ENCODE results near the gene P2RY6. TPM values are rescaled to one million over a fixed set of nuclear protein-coding genes. Genes with fewer than 3 reads are reported as not detected.

The P2RY6 gene
- total RNA-seq, 1 donor from 2014 or later, result 3.7 TPM

DNA sequence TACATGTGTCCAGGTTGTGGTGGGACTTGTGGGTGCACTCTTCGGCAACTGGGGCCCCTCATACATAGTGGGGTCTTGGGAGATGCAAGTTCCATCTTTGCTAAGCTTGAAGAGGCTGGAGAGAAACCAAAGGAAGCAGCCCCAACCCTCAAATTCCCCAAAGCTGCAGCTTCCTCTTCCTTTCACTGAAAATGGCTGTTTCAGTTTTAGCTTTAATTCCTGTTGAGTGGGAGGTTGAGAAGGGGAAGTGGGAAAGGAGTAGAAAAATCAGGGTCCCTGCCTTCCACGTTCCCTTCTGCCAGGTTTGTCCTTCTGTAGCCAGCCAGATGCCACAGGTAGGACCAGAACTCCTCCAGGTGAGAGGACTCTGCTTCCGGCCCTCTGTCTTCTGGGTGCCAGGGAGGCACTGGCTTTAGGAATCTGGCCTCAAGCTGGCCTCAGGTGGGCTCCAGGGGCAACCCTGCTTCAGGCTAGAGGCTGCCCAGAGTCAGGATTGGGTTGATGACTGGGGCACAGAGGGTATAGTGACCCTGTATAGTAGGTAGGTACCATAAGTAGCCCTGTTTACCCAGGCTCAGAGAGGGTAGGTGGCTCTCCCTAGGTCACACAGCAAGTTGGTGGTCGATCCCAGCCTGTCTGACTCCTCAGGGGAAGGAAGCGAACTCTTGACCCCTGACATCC lies 16.2 kb downstream of the P2RY6 start:
- TF ChIP-seq, protein P1, sequence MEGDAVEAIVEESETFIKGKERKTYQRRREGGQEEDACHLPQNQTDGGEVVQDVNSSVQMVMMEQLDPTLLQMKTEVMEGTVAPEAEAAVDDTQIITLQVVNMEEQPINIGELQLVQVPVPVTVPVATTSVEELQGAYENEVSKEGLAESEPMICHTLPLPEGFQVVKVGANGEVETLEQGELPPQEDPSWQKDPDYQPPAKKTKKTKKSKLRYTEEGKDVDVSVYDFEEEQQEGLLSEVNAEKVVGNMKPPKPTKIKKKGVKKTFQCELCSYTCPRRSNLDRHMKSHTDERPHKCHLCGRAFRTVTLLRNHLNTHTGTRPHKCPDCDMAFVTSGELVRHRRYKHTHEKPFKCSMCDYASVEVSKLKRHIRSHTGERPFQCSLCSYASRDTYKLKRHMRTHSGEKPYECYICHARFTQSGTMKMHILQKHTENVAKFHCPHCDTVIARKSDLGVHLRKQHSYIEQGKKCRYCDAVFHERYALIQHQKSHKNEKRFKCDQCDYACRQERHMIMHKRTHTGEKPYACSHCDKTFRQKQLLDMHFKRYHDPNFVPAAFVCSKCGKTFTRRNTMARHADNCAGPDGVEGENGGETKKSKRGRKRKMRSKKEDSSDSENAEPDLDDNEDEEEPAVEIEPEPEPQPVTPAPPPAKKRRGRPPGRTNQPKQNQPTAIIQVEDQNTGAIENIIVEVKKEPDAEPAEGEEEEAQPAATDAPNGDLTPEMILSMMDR (conservative IDR thresholded peaks at IDR 0.05; ENCODE audit: low read depth, low read length), result no peak
- no peak for DNase-seq (ENCODE audit: low read depth)
- H3K4me3 ChIP-seq (ENCODE audit: low read depth, low read length), result no peak overlapping the region

DNA sequence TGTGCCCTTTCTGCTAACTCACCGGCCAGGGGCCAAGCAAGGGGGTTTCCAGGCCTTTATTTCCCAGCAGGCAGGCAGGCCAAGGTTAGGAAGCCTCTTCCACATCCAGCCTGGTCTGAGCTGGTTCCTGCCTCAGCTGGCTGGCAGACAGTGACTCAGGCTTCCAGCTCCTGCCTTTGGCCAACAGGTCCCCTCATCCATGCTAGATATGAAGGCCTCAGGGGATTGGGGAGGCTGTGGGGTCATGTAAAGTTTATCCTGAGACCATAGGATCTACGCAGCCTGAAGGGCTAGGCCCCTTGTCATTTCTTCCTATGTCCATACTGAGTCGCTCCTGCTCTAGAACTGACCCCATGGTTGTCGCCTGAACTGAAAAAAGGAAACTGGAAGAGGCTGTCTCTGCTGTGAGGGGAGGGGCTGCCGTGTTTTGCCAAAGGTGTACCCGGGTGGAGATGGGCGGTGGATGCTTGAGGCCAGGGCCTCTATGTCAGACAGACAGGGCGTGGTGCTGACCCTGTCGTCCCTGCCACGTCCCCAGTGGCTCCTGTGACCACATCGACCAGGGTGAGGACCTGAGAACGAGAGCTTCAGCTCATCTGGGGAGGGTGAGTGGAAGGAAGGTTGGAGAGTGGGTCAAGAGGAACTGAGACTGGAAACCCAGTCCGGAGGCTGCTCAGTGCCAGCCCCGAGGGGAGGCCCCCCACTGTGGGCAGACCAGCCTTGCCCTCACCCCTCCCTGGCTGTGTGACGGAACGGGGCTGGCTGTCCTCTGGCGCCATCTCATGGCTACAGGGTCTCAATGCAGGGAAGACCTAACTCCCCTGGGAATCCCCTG lies 17.0 kb downstream of the P2RY6 start:
- DNase-seq (ENCODE audit: low read depth), result peak; percentile 42
- no peak overlapping the region for H3K4me3 ChIP-seq (ENCODE audit: low read depth, low read length)
- TF ChIP-seq, protein P1 (conservative IDR thresholded peaks at IDR 0.05; ENCODE audit: low read depth, low read length), result peak; percentile 97

DNA sequence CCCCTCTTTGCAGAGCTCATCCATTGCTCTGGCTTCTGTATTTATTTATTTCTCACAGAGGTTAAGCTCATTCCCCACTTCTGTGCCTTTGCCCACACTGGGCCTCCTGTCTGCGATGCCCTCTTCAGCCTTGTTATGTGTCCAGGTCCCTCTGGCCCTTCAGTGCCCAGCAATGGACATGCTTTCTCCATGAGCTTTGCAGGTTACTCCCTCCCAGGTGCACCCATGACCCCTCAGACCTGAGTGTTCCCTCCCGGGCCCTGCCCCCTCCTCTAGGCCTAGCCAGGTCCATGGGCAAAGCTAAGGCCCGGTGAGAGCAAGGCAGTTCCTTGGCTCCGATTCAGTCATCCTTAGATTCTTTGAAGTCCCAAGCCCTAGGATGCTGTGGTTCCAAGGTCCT lies 18.4 kb downstream of the P2RY6 start:
- no peak for DNase-seq (ENCODE audit: low read depth)
- TF ChIP-seq, protein P1 (conservative IDR thresholded peaks at IDR 0.05; ENCODE audit: low read depth, low read length), result no peak
- no peak overlapping the region for H3K4me3 ChIP-seq (ENCODE audit: low read depth, low read length)

DNA sequence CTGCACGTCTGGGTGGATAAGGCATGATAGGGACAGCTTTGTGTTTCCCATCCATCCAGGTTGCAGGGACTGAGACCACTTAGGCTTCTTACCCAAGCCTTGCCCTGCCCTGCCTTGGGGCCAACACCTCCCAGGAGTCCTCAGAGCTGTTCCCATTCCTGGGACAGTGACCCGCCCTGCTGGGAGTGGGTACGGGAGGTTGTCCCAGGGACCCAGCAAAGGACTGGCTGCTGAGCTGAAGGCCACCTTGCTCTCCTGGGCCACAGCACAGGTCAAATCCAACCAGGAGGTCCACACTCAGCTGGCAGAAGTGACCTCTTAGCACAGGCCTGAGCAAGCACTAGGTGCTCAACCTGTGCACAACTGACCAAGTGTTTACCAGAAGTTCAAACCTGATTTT lies 19.1 kb downstream of the P2RY6 start:
- no peak for DNase-seq (ENCODE audit: low read depth)
- H3K4me3 ChIP-seq (ENCODE audit: low read depth, low read length), result no peak overlapping the region
- TF ChIP-seq, protein P1 (conservative IDR thresholded peaks at IDR 0.05; ENCODE audit: low read depth, low read length), result no peak

DNA sequence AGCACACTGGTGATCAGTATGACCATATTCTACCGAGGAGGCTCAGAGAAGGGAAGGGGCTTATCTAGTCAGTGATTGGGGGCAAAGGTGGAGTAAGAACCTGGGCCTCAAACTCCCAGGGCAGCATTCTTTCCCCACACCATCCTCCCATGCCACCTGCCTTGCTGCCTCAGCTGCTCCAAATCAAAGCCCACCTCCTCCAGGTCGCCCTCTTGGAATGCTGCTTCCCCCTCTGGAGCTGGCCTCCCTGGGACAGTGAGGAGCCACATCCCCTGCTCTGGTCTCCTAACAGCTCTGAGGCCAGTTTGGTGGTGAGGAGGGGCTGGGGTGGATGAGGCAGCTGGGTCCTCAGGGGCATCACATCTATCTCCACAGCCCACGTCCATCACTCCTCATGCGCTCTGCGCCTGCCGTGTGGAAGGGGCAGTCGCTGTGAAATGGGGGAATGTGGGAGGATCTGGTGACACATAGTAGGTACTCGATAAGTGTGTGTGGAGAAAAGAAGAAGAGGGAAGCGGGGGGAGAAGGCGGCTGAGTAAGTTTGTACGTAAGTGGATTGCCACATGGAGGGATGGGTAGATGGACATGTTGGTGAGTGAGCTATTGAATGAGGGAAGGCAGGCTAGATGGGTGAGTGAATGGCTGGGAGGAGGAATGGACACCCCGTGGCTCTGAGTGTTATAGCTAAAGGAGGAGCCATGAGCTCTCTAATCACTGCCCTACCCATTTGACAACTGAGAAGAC lies 19.8 kb downstream of the P2RY6 start:
- H3K4me3 ChIP-seq (ENCODE audit: low read depth, low read length), result no peak overlapping the region
- no peak for DNase-seq (ENCODE audit: low read depth)
- TF ChIP-seq, protein P1 (conservative IDR thresholded peaks at IDR 0.05; ENCODE audit: low read depth, low read length), result no peak

DNA sequence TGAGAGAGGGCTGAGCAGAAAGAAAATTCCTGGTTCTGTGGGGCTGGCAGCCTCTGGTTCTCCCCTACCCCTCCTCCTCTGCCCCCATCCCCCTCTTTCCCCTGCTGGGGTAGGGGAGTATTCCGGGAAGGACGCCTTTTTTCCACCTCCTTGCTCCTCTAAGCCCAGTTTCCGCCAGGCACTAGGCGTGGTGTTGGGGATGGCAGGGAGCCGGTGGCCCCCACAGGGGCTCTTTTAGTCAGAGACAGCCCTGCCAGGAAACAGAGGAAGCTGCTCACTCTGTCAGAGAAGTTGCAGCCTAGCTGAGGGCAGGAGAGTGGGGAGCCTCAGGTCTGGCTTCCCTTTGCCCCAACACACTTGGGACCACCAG lies 20.4 kb downstream of the P2RY6 start:
- DNase-seq (ENCODE audit: low read depth), result no peak
- TF ChIP-seq, protein P1 (conservative IDR thresholded peaks at IDR 0.05; ENCODE audit: low read depth, low read length), result no peak
- H3K4me3 ChIP-seq (ENCODE audit: low read depth, low read length), result no peak overlapping the region

All from epithelial cell of proximal tubule (primary cell).